SK-N-SH (cell line): ENCODE measurements around the gene SIPA1. TPM values are rescaled to one million over a fixed set of nuclear protein-coding genes. Genes with fewer than 3 reads are reported as not detected.

Experiments used
- CTCF ChIA-PET: fragments of 300-600, 350-600 bp; formaldehyde crosslinking; extraction: SDS; loops from one replicate; lab custom pipeline; 2021; lab: Yijun Ruan, JAX
- POLR2A ChIA-PET: fragments of 350-600 bp; sonication (Branson Sonifier 250); formaldehyde crosslinking; extraction: SDS; loops from one replicate; lab custom pipeline; 2020; ENCODE audit warnings: antibody characterized with exemption, inconsistent platforms; lab: Yijun Ruan, JAX
- DNase-seq: peaks from one replicate; pipeline ENCODE4 v3.0.0; 2012
- H2AFZ ChIP-seq: fragments of 200-600 bp; sonication (generic); 2 replicates; pipeline ENCODE4 v1.8.1; 2016; ENCODE audit warnings: antibody characterized with exemption, mild to moderate bottlenecking, low read depth
- H3F3A ChIP-seq: fragments of 200-600 bp; sonication (generic); replicated peaks from 2 replicates; pipeline ENCODE3; 2016; ENCODE audit warnings: antibody characterized with exemption, mild to moderate bottlenecking; ENCODE audit not compliant: insufficient read depth
- H3K27ac ChIP-seq, 2 experiments: fragments of 200-500 bp in 1 of 2; fragments of 200-600 bp in 1 of 2; sonication (Bioruptor generic) in 1 of 2; sonication (generic), shearing (Covaris generic) in 1 of 2; 2 replicates each; pipeline versions ENCODE4 v1.5.1 to v1.6.1; 2014 to 2016; ENCODE audit warnings: low read depth in 2 of 2, inconsistent platforms in 1 of 2, low read length in 1 of 2, mild to moderate bottlenecking in 1 of 2, mixed read lengths in 1 of 2
- H3K27me3 ChIP-seq: fragments of 200-600 bp; sonication (generic), shearing (Covaris generic); 2 replicates; pipeline ENCODE4 v1.6.1; 2016; ENCODE audit warnings: mixed run types; ENCODE audit not compliant: insufficient read depth
- H3K36me3 ChIP-seq, 2 experiments: fragments of 200-500 bp in 1 of 2; fragments of 200-600 bp in 1 of 2; sonication (Bioruptor generic) in 1 of 2; sonication (generic) in 1 of 2; replicated peaks in 1 of 2; 2 replicates each; pipeline versions ENCODE3 to v1.5.1; 2014 to 2016; ENCODE audit warnings: low read length in 1 of 2, mild to moderate bottlenecking in 1 of 2; ENCODE audit not compliant: insufficient read depth in 2 of 2, control insufficient read depth in 1 of 2
- H3K4me1 ChIP-seq, 2 experiments: fragments of 200-500 bp in 1 of 2; fragments of 200-600 bp in 1 of 2; sonication (Bioruptor generic) in 1 of 2; sonication (generic), shearing (Covaris generic) in 1 of 2; 2 replicates each; pipeline versions ENCODE4 v1.5.1 to v1.6.1; 2014 to 2016; ENCODE audit warnings: low read depth in 1 of 2, low read length in 1 of 2, mixed run types in 1 of 2; ENCODE audit not compliant: insufficient read depth in 2 of 2, control insufficient read depth in 1 of 2
- H3K4me2 ChIP-seq: fragments of 200-600 bp; sonication (generic), shearing (Covaris generic); 2 replicates; pipeline ENCODE4 v1.6.1; 2017; ENCODE audit warnings: mixed run types
- H3K4me3 ChIP-seq, 2 experiments: fragments of 200-500 bp in 1 of 2; fragments of 200-600 bp in 1 of 2; sonication (Bioruptor generic) in 1 of 2; sonication (generic), shearing (Covaris generic) in 1 of 2; 2 replicates each; pipeline versions ENCODE4 v1.5.1 to v1.8.1; 2014 to 2016; ENCODE audit warnings: low read depth in 2 of 2, inconsistent platforms in 1 of 2, low read length in 1 of 2, mild to moderate bottlenecking in 1 of 2, mixed read lengths in 1 of 2, moderate library complexity in 1 of 2
- H3K79me2 ChIP-seq: fragments of 200-600 bp; sonication (generic); 2 replicates; pipeline ENCODE4 v1.8.1; 2017; ENCODE audit warnings: mild to moderate bottlenecking; ENCODE audit not compliant: insufficient read depth
- H3K9ac ChIP-seq: fragments of 200-600 bp; sonication (generic); 2 replicates; pipeline ENCODE4 v1.6.1; 2017; ENCODE audit warnings: mixed run types
- H3K9me2 ChIP-seq: fragments of 200-600 bp; sonication (generic); 2 replicates; pipeline ENCODE4 v1.6.1; 2017; ENCODE audit warnings: mixed run types
- H3K9me3 ChIP-seq: fragments of 200-600 bp; sonication (generic); 2 replicates; pipeline ENCODE4 v1.6.1; 2017; ENCODE audit warnings: mixed run types, mild to moderate bottlenecking, moderate library complexity
- H4K20me1 ChIP-seq: fragments of 200-600 bp; sonication (generic); 2 replicates; pipeline ENCODE4 v1.6.1; 2017; ENCODE audit warnings: mild to moderate bottlenecking, mixed run types; ENCODE audit not compliant: insufficient read depth
- EZH2phosphoT487 ChIP-seq: fragments of 200-600 bp; sonication (generic); IDR thresholded peaks from 2 replicates; pipeline ENCODE4 v1.6.1; 2017; ENCODE audit warnings: low read depth, mixed run types, mild to moderate bottlenecking, antibody characterized with exemption, moderate library complexity, borderline replicate concordance
- MAX ChIP-seq: IDR thresholded peaks from 2 replicates; pipeline ENCODE4 v1.4.0; 2012; ENCODE audit warnings: low read depth
- TEAD4 ChIP-seq: IDR thresholded peaks from 2 replicates; pipeline ENCODE4 v1.4.0; 2012; ENCODE audit warnings: mild to moderate bottlenecking, borderline replicate concordance; ENCODE audit not compliant: insufficient read depth
- WGBS: methylation state at CpG from one replicate; pipeline ENCODE4 v1.1.6; 2017; ENCODE audit warnings: low lambda C conversion rate; 5-methylcytosine and 5-hydroxymethylcytosine counted together
- polyA plus RNA-seq, 3 experiments: library from polyadenylated mRNA; depleted of rRNA; stranded (reverse); fragments of >200 nt; gene quantifications; 2 replicates each; pipeline ENCODE4 v1.2.3, GENCODE V29; 2012
- small RNA-seq, 7 experiments: library from RNA; depleted of rRNA; stranded (forward); fragments of <200 nt; gene quantifications; one replicate each; pipeline ENCODE3, GENCODE V24; 2012
- TF ChIP-seq, protein P1 (sequence below): fragments of 200-600 bp; sonication (generic); IDR thresholded peaks from 2 replicates; pipeline ENCODE4 v1.6.1; 2017; ENCODE audit warnings: antibody characterized with exemption, mild to moderate bottlenecking, moderate library complexity

Gene SIPA1
- polyA plus RNA-seq, 1 of the 3 experiments (the other 2 are of a cell fraction) = 18.7 TPM

- Histone ChIP-seq H3K27me3 (peaks cover 25% of the 10 kb centered on the region; the same call in 1 of the 2 replicates), H3K79me2 (no peaks in the 10 kb centered on the region), H3K9ac (no peak overlapping the region), H2AFZ (no peak overlapping the region), H3K36me3 (no peaks in the 10 kb centered on the region), H3K4me1 (no peaks in the 10 kb centered on the region), H3K4me3 (no peak overlapping the region), H3K9me2 (no peaks in the 10 kb centered on the region), H3K27ac (no peak overlapping the region), H3K4me2 (no peak overlapping the region), H3F3A (no peaks in the 10 kb centered on the region), H3K9me3 (no peaks in the 10 kb centered on the region), H4K20me1 (no peaks in the 10 kb centered on the region)
- TF ChIP-seq TEAD4 (no peak), EZH2phosphoT487 (no peak), MAX (no peak)
- TF ChIP-seq, protein P1, sequence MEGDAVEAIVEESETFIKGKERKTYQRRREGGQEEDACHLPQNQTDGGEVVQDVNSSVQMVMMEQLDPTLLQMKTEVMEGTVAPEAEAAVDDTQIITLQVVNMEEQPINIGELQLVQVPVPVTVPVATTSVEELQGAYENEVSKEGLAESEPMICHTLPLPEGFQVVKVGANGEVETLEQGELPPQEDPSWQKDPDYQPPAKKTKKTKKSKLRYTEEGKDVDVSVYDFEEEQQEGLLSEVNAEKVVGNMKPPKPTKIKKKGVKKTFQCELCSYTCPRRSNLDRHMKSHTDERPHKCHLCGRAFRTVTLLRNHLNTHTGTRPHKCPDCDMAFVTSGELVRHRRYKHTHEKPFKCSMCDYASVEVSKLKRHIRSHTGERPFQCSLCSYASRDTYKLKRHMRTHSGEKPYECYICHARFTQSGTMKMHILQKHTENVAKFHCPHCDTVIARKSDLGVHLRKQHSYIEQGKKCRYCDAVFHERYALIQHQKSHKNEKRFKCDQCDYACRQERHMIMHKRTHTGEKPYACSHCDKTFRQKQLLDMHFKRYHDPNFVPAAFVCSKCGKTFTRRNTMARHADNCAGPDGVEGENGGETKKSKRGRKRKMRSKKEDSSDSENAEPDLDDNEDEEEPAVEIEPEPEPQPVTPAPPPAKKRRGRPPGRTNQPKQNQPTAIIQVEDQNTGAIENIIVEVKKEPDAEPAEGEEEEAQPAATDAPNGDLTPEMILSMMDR = no peak
- no peak for DNase-seq
- CTCF ChIA-PET = no interaction called here
- 17% methylated on average over 3 of the region's 3 CpGs for WGBS
- POLR2A ChIA-PET = interaction anchor here (0.6 kb wide), 1 partner anchor 572 kb away, joined by 5 read pairs; no protein-coding TSS in a partner anchor
Observed at GRCh38 chr11:65700399-65700798, 62.5 kb downstream of the SIPA1 start.

Small RNA genes lying within 50 kb of the gene (small RNA-seq; reads per million reads assigned to genes)
- gene MIR4489 (0 reads per million in 7 experiments), gene MIR4690 (0 to 1.2 (median 0) reads per million in 7 experiments), gene RN7SL309P (0 reads per million in 7 experiments)

Other genes starting within 250 kb of the SIPA1 start
- 435 and 479 TPM in 2 replicates for gene NEAT1, start 215.3 kb upstream of the SIPA1 start, polyA plus RNA-seq (2012; rRNA removed)
- 285 and 510 TPM in 2 replicates for gene MALAT1, start 139.1 kb upstream of the SIPA1 start, polyA plus RNA-seq (2012; rRNA removed)
- gene SCYL1, start 113.0 kb upstream of the SIPA1 start, polyA plus RNA-seq (2012; rRNA removed) = 76.7 and 79.9 TPM in 2 replicates
- 92.1 and 167 TPM in 2 replicates for gene LTBP3, start 79.7 kb upstream of the SIPA1 start, polyA plus RNA-seq (2012; rRNA removed)
- 62.5 and 78.1 TPM in 2 replicates for gene ZNRD2, start 67.6 kb upstream of the SIPA1 start, polyA plus RNA-seq (2012; rRNA removed)
- 61.3 and 65.3 TPM in 2 replicates for gene FAM89B, start 65.6 kb upstream of the SIPA1 start, polyA plus RNA-seq (2012; rRNA removed)
- gene EHBP1L1, start 62.0 kb upstream of the SIPA1 start, polyA plus RNA-seq (2012; rRNA removed) = 35.1 and 48.7 TPM in 2 replicates
- 0.34 and 0.58 TPM in 2 replicates for gene KCNK7, start 42.3 kb upstream of the SIPA1 start, polyA plus RNA-seq (2012; rRNA removed)
- 28.9 and 31.1 TPM in 2 replicates for gene MAP3K11, start 23.9 kb upstream of the SIPA1 start, polyA plus RNA-seq (2012; rRNA removed)
- gene PCNX3, start 22.3 kb upstream of the SIPA1 start, polyA plus RNA-seq (2012; rRNA removed) = 23.8 and 33.7 TPM in 2 replicates
- gene RELA, start 24.8 kb downstream of the SIPA1 start, polyA plus RNA-seq (2012; rRNA removed) = 28.1 and 49.5 TPM in 2 replicates
- 44.5 and 51.9 TPM in 2 replicates for gene KAT5, start 74.2 kb downstream of the SIPA1 start, polyA plus RNA-seq (2012; rRNA removed)
- gene RNASEH2C, start 82.7 kb downstream of the SIPA1 start, polyA plus RNA-seq (2012; rRNA removed) = 43.9 and 50.9 TPM in 2 replicates
- 3.8 and 4.6 TPM in 2 replicates for gene AP5B1, start 142.9 kb downstream of the SIPA1 start, polyA plus RNA-seq (2012; rRNA removed)
- not detected in 2 replicates for gene OVOL1, start 149.0 kb downstream of the SIPA1 start, polyA plus RNA-seq (2012; rRNA removed)
- gene SNX32, start 195.9 kb downstream of the SIPA1 start, polyA plus RNA-seq (2012; rRNA removed) = 0.81 and 1.0 TPM in 2 replicates
- 2,761 and 4,252 TPM in 2 replicates for gene CFL1, start 220.1 kb downstream of the SIPA1 start, polyA plus RNA-seq (2012; rRNA removed)
- 39.7 and 58.2 TPM in 2 replicates for gene MUS81, start 222.3 kb downstream of the SIPA1 start, polyA plus RNA-seq (2012; rRNA removed)
- gene EFEMP2, start 234.7 kb downstream of the SIPA1 start, polyA plus RNA-seq (2012; rRNA removed) = 194 and 203 TPM in 2 replicates
- gene CTSW, start 241.7 kb downstream of the SIPA1 start, polyA plus RNA-seq (2012; rRNA removed) = 0.49 and 0.68 TPM in 2 replicates